Smooth muscle cell (in vitro differentiated cells): ENCODE measurements around the gene C20orf141. TPM values are rescaled to one million over a fixed set of nuclear protein-coding genes. Genes with fewer than 3 reads are reported as not detected.
"Not testable (repeated sequence)": the region's sequence is repeated elsewhere in the genome, so short reads cannot be mapped to it uniquely, and the experiment has no call there.

ENCODE experiments used
- DNase-seq: peaks from one replicate; lab custom pipeline; 2025; ENCODE audit not compliant: unreplicated experiment; lab: John Stamatoyannopoulos, UW
- H2AFZ ChIP-seq: fragments of 200-600 bp; sonication (generic); 2 replicates; pipeline ENCODE4 v1.6.0; 2016; ENCODE audit warnings: antibody characterized with exemption, low read depth, mild to moderate bottlenecking
- H3F3A ChIP-seq: fragments of 200-600 bp; sonication (generic); 2 replicates; pipeline ENCODE4 v1.6.0; 2017; ENCODE audit warnings: antibody characterized with exemption, low read depth
- H3K27ac ChIP-seq: fragments of 200-600 bp; sonication (generic); 2 replicates; pipeline ENCODE4 v1.5.1; 2016; ENCODE audit warnings: low read depth, mild to moderate bottlenecking
- H3K27me3 ChIP-seq: fragments of 200-600 bp; sonication (generic); 2 replicates; pipeline ENCODE4 v1.6.1; 2016; ENCODE audit warnings: low read depth, mild to moderate bottlenecking
- H3K36me3 ChIP-seq: fragments of 200-600 bp; sonication (generic); 2 replicates; pipeline ENCODE4 v1.5.1; 2016; ENCODE audit warnings: low read depth
- H3K4me1 ChIP-seq: fragments of 200-600 bp; sonication (generic); 2 replicates; pipeline ENCODE4 v1.5.1; 2016; ENCODE audit warnings: low read depth
- H3K4me2 ChIP-seq: fragments of 200-600 bp; sonication (generic); 2 replicates; pipeline ENCODE4 v1.6.0; 2016; ENCODE audit warnings: mild to moderate bottlenecking
- H3K4me3 ChIP-seq: fragments of 200-600 bp; sonication (generic); 2 replicates; pipeline ENCODE4 v1.5.1; 2016; ENCODE audit warnings: mild to moderate bottlenecking
- H3K79me2 ChIP-seq: fragments of 200-600 bp; sonication (generic); 2 replicates; pipeline ENCODE4 v1.6.0; 2016; ENCODE audit warnings: low read depth, mild to moderate bottlenecking
- H3K9ac ChIP-seq: fragments of 200-600 bp; sonication (generic); 2 replicates; pipeline ENCODE4 v1.6.0; 2016; ENCODE audit warnings: low read depth
- H3K9me3 ChIP-seq: fragments of 200-600 bp; sonication (generic); replicated peaks from 2 replicates; pipeline ENCODE4 v1.5.1; 2016; ENCODE audit warnings: low read depth
- H4K20me1 ChIP-seq: fragments of 200-600 bp; sonication (generic); 2 replicates; pipeline ENCODE4 v1.6.0; 2016; ENCODE audit warnings: low read depth
- WGBS: methylation state at CpG from one replicate; pipeline ENCODE4 v1.1.7; 2016; ENCODE audit warnings: low lambda C conversion rate; 5-methylcytosine and 5-hydroxymethylcytosine counted together
- polyA plus RNA-seq: library from polyadenylated mRNA; unstranded; fragments of >200 nt; fragmentation: Nextera tagmentation; extraction: Ambion mirVana; gene quantifications from 2 replicates; pipeline ENCODE4 v1.2.1, GENCODE V29; 2016
- total RNA-seq: library from RNA; depleted of rRNA; stranded (reverse); fragments of >200 nt; gene quantifications from 2 replicates; pipeline ENCODE4 v1.2.3, GENCODE V29; 2014
- TF ChIP-seq, protein P1 (sequence below): fragments of 200-600 bp; sonication (generic); IDR thresholded peaks from 2 replicates; pipeline ENCODE4 v1.5.1; 2017; ENCODE audit warnings: borderline replicate concordance, mild to moderate bottlenecking, antibody characterized with exemption; ENCODE audit not compliant: insufficient read depth, poor library complexity, severe bottlenecking

The C20orf141 gene, protein sequence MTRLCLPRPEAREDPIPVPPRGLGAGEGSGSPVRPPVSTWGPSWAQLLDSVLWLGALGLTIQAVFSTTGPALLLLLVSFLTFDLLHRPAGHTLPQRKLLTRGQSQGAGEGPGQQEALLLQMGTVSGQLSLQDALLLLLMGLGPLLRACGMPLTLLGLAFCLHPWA
- total RNA-seq (not detected in 2 replicates), polyA plus RNA-seq (0.44 TPM in 1 of 2 replicates, not detected in the other)

DNA sequence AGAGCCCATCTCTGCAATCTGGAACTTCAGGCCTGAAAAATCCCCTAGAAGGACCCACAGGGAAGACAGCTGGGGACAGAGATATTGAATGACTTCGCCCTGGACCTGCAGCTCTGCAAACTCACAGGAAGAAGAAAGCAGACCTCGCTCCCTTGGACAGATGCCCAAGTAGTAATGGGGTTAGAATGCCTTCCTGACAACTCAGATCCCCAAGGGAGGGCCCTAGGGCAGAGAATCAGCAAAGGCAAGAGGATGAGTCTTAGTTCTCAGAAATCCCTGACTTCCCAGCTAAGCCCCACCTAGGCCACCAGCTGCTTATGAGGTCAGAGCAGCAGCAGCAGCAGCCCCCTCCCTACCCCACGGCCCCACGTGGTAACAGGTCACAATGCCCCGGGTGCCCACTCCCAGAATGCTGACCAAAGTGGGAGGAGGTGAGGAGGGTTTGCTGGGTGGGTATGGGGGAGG, at the start of gene C20orf141:
Gene C20orf141, plus strand, starts transcription at position 401 of the 465 bp plus-strand sequence. CDS start 198 bp downstream, outside the sequence.
- H3K27me3 ChIP-seq, result no peaks in the 10 kb centered on the region
- H3K4me1 ChIP-seq, result peaks cover 3% of the 10 kb centered on the region
- no peaks in the 10 kb centered on the region for H3K36me3 ChIP-seq
- no peak within 1 kb of the TSS for H3K4me3 ChIP-seq
- H3K79me2 ChIP-seq, result no peaks in the 10 kb centered on the region
- peak within 1 kb of the TSS; percentile 56 for H3K4me2 ChIP-seq
- H3F3A ChIP-seq, result peaks cover 8% of the 10 kb centered on the region
- WGBS, result 10% methylated on average over 5 of the region's 5 CpGs
- TF ChIP-seq, protein P1, sequence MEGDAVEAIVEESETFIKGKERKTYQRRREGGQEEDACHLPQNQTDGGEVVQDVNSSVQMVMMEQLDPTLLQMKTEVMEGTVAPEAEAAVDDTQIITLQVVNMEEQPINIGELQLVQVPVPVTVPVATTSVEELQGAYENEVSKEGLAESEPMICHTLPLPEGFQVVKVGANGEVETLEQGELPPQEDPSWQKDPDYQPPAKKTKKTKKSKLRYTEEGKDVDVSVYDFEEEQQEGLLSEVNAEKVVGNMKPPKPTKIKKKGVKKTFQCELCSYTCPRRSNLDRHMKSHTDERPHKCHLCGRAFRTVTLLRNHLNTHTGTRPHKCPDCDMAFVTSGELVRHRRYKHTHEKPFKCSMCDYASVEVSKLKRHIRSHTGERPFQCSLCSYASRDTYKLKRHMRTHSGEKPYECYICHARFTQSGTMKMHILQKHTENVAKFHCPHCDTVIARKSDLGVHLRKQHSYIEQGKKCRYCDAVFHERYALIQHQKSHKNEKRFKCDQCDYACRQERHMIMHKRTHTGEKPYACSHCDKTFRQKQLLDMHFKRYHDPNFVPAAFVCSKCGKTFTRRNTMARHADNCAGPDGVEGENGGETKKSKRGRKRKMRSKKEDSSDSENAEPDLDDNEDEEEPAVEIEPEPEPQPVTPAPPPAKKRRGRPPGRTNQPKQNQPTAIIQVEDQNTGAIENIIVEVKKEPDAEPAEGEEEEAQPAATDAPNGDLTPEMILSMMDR, result no peak
- no peaks in the 10 kb centered on the region for H4K20me1 ChIP-seq
- H3K27ac ChIP-seq, result peak within 1 kb of the TSS; percentile 5
- H3K9me3 ChIP-seq, result no peaks in the 10 kb centered on the region
- no peak within 1 kb of the TSS for H2AFZ ChIP-seq
- DNase-seq, result no peak
- no peak within 1 kb of the TSS for H3K9ac ChIP-seq

DNA sequence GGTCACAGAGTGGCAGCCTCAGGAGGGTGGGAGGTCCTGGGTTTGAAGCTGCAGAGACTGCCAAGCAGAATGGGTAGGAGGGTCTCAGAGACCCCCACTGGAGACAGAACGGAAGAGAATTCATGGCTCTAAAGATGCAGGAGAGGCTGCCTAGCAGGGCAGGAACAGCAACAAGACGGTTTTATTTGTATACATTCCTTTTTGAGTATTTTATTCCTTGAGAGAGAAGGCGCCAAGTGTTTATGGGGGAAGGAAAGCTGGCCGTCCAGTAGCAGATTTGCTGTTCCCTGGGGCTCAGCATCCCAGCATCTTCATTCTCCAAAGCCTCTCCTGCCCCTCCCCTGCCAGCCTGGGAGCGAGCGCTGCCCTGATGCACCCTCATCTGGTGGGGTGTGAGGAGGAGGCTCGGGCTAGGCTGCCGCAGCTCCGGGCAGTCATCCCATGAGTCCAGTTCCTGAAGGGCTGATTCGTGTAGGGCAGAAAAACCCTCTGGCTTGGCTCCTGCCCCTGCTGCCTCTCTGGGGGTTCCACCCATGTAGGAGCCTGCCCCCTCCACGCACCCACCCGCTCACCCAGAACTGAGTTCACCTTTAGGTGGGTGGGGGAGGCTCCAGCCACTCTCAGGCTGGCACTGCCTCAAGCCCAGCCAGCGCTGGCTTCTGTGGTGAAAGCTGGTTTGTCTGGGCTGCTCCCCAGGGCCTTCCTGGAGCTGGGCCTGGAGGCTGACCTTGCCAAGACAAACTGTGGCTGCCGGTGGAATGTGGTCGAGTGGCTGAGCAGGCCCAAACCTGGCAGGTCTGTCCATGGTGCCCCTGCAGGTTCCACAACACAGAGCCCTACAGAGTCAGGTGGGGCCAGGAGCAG, 46.8 kb upstream of the C20orf141 start:
- Histone ChIP-seq H3K9me3 (no peaks in the 10 kb centered on the region), H3F3A (no peaks in the 10 kb centered on the region), H4K20me1 (no peaks in the 10 kb centered on the region), H3K36me3 (no peaks in the 10 kb centered on the region), H3K4me1 (no peaks in the 10 kb centered on the region), H3K79me2 (no peaks in the 10 kb centered on the region), H3K4me3 (no peak overlapping the region), H3K27me3 (peaks cover 20% of the 10 kb centered on the region), H3K4me2 (no peak overlapping the region), H3K27ac (no peak overlapping the region), H2AFZ (no peak overlapping the region), H3K9ac (no peak overlapping the region)
- DNase-seq, result no peak
- WGBS, result 80% methylated on average over 15 of the region's 15 CpGs
- TF ChIP-seq, protein P1, result no peak

DNA sequence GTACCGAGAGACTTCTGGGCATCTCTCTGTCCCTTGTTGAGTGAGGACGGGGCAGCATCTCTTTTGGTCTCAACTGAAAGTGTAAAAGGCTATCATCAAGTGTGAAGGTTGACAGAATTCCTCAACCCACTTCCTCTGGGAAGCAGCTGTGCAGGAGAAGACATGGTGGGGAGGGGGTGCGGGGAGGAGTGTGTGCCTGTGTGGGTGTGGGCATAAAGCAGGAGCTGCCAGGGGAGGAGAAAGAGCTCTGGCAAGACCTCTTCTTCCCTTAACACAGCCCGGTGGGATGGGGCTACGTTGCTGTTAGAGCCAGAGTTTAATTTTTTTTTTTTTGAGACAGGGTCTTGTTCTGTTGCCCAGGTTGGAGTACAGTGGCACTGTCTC, 46.2 kb upstream of the C20orf141 start:
- H3F3A ChIP-seq, result no peaks in the 10 kb centered on the region
- no peaks in the 10 kb centered on the region for H3K9me3 ChIP-seq
- H3K27ac ChIP-seq, result no peak overlapping the region
- no peak overlapping the region for H3K4me2 ChIP-seq
- H2AFZ ChIP-seq, result no peak overlapping the region
- H3K9ac ChIP-seq, result no peak overlapping the region
- peaks cover 14% of the 10 kb centered on the region for H3K27me3 ChIP-seq
- H4K20me1 ChIP-seq, result no peaks in the 10 kb centered on the region
- H3K4me1 ChIP-seq, result no peaks in the 10 kb centered on the region
- TF ChIP-seq, protein P1, result no peak
- H3K79me2 ChIP-seq, result no peaks in the 10 kb centered on the region
- 89% methylated on average over 5 of the region's 5 CpGs for WGBS
- H3K36me3 ChIP-seq, result no peaks in the 10 kb centered on the region
- no peak overlapping the region for H3K4me3 ChIP-seq
- no peak for DNase-seq

DNA sequence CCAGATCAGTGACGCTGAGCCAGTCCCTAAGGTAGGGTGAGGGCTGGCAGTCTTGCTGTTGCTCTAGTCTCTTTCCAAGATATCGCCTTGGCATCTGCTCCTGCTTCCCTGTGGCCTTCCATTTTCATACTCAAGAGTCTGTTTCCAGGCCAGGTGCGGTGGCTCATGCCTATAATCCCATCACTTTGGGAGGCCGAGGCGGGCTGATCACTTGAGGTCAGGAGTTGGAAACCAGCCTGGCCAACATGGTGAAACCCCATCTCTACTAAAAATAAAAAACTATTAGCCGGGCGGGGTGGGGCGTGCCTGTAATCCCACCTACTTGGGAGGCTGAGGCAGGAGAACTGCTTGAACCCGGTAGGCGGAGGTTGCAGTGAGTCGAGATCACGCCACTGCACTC, 44.7 kb upstream of the C20orf141 start:
- not testable (repeated sequence) for H3K4me3 ChIP-seq, H3K4me2 ChIP-seq, H3K27ac ChIP-seq, H3K79me2 ChIP-seq, H3K36me3 ChIP-seq, H3K9me3 ChIP-seq, DNase-seq, H3K9ac ChIP-seq, H3K4me1 ChIP-seq, H2AFZ ChIP-seq, H3F3A ChIP-seq, H4K20me1 ChIP-seq
- 95% methylated on average over 12 of the region's 12 CpGs for WGBS
- H3K27me3 ChIP-seq, result peaks cover 10% of the 10 kb centered on the region
